ENCODE measurements around the gene CIAO2B.
"Not testable (repeated sequence)": the region's sequence is repeated elsewhere in the genome, so short reads cannot be mapped to it uniquely, and the experiment has no call there.

Gene CIAO2B

DNA sequence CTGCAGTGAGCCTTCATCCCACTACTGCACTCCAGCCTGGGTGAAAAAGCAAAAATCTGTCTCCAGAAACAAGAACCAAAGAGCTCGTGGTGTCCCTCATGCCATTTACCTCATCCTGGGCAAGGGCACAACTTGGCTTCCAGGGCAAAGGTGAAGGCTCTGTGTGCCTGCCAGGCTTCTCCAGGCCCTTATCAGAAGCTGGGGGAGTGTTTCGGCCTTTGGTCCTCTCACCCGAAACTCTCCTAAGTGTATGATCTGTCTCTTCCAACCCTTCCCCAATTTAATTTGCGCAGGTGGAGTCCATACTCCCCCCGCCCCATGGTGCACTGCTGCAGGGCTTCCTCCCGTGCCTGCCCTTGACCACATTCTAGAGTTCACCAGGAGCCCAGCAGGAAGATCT, 2.3 kb upstream of the CIAO2B start:
- H3K4me3 ChIP-seq (replicated peaks; ENCODE audit: low read depth, low read length): no peak overlapping the region
- no peak for DNase-seq (ENCODE audit: low read depth)
- TF ChIP-seq, protein P1, sequence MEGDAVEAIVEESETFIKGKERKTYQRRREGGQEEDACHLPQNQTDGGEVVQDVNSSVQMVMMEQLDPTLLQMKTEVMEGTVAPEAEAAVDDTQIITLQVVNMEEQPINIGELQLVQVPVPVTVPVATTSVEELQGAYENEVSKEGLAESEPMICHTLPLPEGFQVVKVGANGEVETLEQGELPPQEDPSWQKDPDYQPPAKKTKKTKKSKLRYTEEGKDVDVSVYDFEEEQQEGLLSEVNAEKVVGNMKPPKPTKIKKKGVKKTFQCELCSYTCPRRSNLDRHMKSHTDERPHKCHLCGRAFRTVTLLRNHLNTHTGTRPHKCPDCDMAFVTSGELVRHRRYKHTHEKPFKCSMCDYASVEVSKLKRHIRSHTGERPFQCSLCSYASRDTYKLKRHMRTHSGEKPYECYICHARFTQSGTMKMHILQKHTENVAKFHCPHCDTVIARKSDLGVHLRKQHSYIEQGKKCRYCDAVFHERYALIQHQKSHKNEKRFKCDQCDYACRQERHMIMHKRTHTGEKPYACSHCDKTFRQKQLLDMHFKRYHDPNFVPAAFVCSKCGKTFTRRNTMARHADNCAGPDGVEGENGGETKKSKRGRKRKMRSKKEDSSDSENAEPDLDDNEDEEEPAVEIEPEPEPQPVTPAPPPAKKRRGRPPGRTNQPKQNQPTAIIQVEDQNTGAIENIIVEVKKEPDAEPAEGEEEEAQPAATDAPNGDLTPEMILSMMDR (IDR thresholded peaks at IDR 0.05; ENCODE audit: low read length, missing control alignments): no peak

DNA sequence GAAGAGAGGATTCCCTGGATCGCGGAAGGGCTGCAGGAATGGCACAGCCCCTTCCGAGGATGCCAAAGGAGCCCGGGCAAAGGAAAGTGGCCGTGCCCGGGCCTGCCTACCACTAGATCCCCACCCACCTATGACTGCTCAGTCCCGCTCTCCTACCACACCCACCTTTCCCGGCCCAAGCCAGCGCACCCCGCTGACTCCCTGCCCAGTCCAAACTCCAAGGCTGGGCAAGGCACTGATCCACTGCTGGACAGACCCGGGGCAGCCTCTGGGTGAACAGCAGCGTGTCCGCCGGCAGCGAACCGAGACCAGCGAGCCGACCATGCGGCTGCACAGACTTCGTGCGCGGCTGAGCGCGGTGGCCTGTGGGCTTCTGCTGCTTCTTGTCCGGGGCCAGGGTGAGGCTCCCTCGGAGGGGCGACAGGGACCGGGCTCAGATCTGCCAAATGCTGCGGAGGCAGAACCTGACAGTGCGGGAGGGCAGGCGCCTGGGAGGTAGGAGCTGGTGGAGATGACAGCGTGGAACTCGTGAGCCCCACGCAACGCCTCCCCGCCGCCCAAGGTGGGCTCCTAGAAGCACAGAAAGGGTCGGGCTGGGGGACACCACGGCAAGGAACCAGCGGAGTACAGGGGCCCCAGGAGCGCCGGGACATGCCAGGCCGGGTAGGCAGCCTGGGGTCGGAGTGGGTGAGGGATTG, 1.3 kb upstream of the CIAO2B start, which contains the start of gene CES2:
Gene CES2, plus strand, starts transcription at position 203 of the 698 bp plus-strand sequence. Its CDS starts 120 bp downstream, at position 323.
- peak within 1 kb of the TSS; percentile 83 for H3K4me3 ChIP-seq (replicated peaks; ENCODE audit: low read depth, low read length)
- peak; percentile 30 for DNase-seq (ENCODE audit: low read depth)
- TF ChIP-seq, protein P1 (IDR thresholded peaks at IDR 0.05; ENCODE audit: low read length, missing control alignments): no peak

DNA sequence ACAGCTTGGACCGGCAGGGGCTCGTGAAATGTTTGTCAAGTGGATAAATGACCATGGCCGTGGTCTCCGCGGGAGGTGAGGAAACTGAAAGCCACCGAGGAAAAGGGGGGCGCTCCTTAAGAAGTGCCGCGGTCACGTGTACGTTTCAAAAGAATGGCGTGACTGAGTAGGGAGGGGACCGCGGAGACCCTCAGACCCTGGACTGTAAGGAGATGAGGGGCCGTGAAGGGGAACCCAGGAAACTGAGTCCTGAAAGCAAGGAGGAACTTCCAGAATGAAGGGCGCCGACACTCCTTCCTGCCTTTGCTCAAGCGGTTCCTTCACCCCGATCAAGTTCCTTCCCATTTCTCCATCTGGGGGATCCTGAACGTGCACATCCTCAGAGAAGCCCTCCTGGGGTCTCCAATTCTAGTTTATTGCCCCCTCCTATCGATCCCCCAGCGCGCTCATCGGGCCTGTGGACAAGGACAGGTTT, 674 bp upstream of the CIAO2B start:
- peak overlapping the region; percentile 83 for H3K4me3 ChIP-seq (replicated peaks; ENCODE audit: low read depth, low read length)
- not testable (repeated sequence) for DNase-seq (ENCODE audit: low read depth)

DNA sequence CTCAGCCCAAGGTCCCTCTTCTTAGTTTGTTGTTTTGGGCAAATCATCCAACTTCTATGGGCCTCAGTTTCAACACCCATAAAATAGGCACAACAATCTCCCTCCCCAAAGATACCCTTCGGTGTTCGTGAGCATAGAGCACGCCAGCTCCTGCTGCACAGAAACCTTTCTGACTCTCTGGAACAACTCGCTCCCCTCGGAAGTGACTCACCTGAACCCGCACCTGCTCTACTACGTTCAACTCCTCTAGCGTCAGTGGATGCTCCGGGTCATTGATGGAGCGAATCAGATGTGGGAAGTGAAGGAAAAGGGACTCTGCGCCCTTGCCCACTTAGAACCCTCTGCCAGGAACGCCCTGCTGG, 445 bp downstream of the CIAO2B start:
- H3K4me3 ChIP-seq (replicated peaks; ENCODE audit: low read depth, low read length): peak overlapping the region; percentile 83
- TF ChIP-seq, protein P1 (IDR thresholded peaks at IDR 0.05; ENCODE audit: low read length, missing control alignments): no peak
- DNase-seq (ENCODE audit: low read depth): no peak

DNA sequence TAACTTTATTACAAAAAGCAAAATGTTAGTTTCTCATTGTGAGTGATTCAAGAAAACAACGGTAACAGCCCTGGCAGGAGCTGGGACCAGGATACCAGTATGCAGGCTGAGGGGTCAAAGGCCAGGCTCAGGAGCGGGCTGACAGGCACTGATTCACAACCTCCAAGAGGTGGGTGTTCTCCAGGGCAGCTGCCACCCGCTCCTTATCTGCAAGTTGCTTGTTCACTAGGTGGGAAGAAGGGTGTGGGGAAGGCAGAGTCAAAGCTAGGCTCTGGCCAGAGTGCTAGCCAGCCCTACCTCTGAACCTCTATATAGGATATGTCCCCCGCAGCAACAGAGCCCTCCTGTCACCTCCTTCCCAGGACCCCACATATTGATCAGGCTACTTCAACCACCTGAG, 2.1 kb downstream of the CIAO2B start:
- TF ChIP-seq, protein P1 (IDR thresholded peaks at IDR 0.05; ENCODE audit: low read length, missing control alignments): no peak
- no peak for DNase-seq (ENCODE audit: low read depth)
- no peak overlapping the region for H3K4me3 ChIP-seq (replicated peaks; ENCODE audit: low read depth, low read length)

DNA sequence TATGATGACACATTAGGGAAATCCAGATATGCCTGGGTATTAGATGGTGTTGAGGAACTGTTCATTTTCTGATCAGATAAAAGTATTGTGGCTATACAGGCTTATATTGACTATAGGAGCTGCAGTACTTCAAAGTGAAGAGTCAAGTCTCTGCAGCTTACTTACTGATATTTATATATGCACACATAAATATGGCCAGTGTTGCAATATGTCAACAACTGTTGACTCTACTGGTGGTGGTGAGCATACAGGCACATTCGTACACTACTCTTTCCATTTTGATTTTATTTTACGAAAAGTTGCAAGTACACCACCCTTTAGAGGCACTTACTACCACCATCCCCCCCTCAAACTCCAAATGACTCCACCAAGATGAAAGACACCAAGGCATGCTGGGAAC, 2.5 kb downstream of the CIAO2B start:
- no peak for DNase-seq (ENCODE audit: low read depth)
- TF ChIP-seq, protein P1 (IDR thresholded peaks at IDR 0.05; ENCODE audit: low read length, missing control alignments): no peak

DNA sequence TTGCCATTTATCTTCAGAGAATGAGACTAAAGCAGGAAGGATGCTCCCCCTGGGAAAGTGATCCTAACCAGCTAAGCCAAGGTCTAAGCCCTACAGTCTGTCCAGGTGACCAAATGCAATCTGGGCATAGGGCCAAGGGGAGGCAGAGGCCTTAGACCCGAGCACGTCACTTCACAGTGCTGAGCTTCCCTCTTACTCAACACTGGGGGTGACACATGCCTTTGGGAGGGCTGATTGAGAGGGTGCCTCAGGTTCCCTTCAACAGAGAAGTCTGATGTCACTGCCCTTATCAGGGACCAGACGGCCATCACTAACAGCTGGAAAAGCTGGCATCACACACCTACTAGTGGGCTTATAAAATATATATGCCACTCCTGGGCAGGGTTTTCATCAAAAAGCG, 4.0 kb downstream of the CIAO2B start:
- peak; percentile 74 for DNase-seq (ENCODE audit: low read depth)
- TF ChIP-seq, protein P1 (IDR thresholded peaks at IDR 0.05; ENCODE audit: low read length, missing control alignments): no peak

More for the DNA sequence above, 2.5 kb downstream of the CIAO2B start:
- no peak overlapping the region for H3K4me3 ChIP-seq (replicated peaks; ENCODE audit: low read depth, low read length)

More for the DNA sequence above, 4.0 kb downstream of the CIAO2B start:
- no peak overlapping the region for H3K4me3 ChIP-seq (replicated peaks; ENCODE audit: low read depth, low read length)
